ENCODE data around the gene CD40LG.

DNA sequence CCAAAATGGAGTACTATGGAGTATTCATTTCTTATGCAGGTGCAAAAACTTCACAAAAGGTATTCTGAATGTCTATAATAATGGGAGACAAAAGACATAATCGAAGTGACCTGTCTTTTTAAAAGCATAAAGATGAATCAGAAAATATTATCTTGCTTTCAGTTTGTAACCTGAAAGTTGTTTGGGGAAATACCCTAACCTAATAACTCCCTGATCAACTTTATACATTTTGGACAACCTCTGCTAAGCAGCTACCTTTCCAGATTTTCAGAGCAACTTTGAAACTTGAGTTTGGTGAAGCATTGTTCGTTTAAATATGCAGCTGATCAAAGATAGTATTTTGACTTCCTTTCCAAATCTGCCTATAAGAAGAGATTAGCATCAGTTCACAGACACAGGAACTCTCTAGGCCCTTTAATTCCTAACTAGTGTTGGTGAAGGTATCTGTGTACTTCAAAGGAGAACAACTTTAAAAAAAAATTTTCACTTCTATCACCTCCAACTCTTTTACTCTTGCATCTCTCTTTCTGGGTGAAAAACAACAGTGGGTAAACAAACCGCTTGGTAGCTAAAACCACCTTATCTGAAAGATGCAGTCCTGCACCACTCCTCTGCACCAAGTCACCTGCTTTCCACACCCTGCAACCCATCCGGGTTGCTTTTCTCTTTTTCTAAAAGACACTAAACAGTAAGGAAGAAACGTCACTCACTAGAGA, 26.5 kb downstream of the CD40LG start:
- TF ChIP-seq, protein P1, sequence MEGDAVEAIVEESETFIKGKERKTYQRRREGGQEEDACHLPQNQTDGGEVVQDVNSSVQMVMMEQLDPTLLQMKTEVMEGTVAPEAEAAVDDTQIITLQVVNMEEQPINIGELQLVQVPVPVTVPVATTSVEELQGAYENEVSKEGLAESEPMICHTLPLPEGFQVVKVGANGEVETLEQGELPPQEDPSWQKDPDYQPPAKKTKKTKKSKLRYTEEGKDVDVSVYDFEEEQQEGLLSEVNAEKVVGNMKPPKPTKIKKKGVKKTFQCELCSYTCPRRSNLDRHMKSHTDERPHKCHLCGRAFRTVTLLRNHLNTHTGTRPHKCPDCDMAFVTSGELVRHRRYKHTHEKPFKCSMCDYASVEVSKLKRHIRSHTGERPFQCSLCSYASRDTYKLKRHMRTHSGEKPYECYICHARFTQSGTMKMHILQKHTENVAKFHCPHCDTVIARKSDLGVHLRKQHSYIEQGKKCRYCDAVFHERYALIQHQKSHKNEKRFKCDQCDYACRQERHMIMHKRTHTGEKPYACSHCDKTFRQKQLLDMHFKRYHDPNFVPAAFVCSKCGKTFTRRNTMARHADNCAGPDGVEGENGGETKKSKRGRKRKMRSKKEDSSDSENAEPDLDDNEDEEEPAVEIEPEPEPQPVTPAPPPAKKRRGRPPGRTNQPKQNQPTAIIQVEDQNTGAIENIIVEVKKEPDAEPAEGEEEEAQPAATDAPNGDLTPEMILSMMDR (IDR thresholded peaks at IDR 0.05): no peak
- no peak for TF ChIP-seq POLR2A (IDR thresholded peaks at IDR 0.05)
